GM12865 (cell line): ENCODE results near the gene RBM10.

Source experiments
- DNase-seq: peaks from one replicate; pipeline ENCODE4 v3.0.0; 2010; ENCODE audit warnings: low read depth
- H3K4me3 ChIP-seq: 2 replicates; pipeline ENCODE4 v1.5.1; 2011; ENCODE audit warnings: mild to moderate bottlenecking, low read depth, low read length, control low read depth
- TF ChIP-seq, protein P1 (sequence below): IDR thresholded peaks from 2 replicates; pipeline ENCODE4 v1.5.1; 2011; ENCODE audit warnings: low read length, control low read depth, low read depth, inconsistent platforms; ENCODE audit not compliant: insufficient read depth; ENCODE audit errors: missing control alignments

RBM10 gene

DNA sequence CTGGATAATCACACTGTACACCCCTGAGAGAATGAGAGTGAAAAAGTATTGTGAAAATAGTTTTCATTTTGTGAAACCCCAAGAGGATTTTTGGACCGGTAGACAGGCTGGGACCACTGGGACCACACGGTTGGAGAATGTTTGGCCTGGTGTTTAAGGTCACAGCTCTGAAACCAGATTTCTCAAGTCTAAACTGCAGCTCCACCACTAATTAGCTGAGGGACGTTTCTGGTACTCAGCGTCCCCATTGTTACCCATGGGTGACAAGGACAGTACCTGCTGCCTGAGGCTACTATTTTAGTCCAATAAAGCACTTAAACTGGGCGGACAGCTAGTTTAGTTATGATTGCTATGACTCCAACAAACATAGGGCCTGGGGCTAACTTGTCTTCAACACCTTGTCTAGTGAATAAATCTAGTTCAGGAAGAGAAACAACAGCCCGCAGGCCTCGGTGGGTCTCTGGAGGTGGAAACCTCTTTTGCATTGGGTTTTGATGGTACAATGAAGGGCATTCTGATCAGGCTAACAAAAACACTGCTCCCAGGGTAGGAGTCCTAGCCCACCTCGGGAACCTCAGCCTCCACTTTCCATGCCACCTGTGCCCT, 87.3 kb downstream of the RBM10 start:
- peak; percentile 28 for DNase-seq
- TF ChIP-seq, protein P1, sequence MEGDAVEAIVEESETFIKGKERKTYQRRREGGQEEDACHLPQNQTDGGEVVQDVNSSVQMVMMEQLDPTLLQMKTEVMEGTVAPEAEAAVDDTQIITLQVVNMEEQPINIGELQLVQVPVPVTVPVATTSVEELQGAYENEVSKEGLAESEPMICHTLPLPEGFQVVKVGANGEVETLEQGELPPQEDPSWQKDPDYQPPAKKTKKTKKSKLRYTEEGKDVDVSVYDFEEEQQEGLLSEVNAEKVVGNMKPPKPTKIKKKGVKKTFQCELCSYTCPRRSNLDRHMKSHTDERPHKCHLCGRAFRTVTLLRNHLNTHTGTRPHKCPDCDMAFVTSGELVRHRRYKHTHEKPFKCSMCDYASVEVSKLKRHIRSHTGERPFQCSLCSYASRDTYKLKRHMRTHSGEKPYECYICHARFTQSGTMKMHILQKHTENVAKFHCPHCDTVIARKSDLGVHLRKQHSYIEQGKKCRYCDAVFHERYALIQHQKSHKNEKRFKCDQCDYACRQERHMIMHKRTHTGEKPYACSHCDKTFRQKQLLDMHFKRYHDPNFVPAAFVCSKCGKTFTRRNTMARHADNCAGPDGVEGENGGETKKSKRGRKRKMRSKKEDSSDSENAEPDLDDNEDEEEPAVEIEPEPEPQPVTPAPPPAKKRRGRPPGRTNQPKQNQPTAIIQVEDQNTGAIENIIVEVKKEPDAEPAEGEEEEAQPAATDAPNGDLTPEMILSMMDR = no peak
- H3K4me3 ChIP-seq = peak overlapping the region; percentile 87

DNA sequence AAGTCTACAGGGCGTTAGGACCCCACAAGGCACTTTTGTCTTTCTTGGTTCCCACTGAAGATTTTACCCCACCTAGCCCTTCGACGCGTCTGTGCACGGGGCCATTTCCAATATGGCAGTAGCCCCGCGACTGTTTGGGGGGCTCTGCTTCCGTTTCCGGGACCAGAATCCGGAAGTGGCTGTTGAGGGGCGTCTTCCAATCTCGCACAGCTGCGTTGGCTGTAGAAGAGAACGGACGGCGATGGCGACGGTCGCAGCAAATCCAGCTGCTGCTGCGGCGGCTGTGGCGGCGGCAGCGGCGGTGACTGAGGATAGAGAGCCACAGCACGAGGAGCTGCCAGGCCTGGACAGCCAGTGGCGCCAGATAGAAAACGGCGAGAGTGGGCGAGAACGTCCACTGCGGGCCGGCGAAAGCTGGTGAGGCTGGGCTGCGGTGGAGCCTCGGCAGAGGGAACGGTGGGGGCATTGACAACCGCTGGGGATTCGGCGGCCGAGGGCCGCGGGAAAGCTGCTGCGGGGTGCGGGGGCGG, 87.8 kb downstream of the RBM10 start, which contains the start of gene USP11:
TSS of gene USP11 (plus strand) at position 207 of the 530 bp plus-strand sequence. CDS start at position 242, 35 bp downstream.
- peak within 1 kb of the TSS; percentile 87 for H3K4me3 ChIP-seq
- TF ChIP-seq, protein P1 = no peak
- peak; percentile 81 for DNase-seq

DNA sequence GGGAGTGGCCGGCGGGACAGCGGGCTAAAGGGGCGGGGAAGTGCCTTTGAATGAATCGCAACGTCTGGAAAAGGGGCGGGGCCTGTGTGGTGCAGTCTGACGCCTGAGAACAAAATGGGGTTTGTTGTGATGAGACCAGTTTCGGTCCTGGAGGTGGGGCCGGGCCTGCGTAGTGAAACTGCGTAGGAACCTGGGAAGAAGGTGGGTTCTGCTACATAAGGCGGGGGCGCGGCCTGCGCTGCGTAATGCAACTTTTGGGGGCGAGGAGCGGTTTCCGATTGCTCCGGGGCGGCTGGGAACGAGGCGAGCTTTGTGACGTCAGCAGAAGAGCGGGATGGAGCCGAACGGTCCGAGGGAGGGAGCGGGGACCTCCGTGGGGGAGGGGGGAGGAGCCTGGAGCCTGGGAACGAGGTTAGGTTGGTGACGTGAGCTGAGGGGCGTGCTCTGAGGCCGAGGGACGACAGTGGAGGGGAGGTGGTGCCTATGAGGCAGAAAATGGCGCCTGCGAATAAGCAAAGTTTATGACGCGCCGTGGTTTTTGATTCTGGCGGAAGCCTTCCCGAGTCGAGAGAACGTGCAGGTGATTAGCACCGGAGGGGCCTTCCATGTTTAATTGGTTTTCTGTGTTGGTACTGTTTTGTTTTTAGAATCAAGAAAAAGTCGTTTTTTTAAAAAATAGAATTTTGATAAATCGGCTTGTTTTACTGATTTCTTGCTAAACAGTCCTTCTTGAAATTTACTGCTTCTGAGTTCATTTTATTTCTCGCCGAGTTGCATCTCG, 88.5 kb downstream of the RBM10 start:
- TF ChIP-seq, protein P1 = no peak

DNA sequence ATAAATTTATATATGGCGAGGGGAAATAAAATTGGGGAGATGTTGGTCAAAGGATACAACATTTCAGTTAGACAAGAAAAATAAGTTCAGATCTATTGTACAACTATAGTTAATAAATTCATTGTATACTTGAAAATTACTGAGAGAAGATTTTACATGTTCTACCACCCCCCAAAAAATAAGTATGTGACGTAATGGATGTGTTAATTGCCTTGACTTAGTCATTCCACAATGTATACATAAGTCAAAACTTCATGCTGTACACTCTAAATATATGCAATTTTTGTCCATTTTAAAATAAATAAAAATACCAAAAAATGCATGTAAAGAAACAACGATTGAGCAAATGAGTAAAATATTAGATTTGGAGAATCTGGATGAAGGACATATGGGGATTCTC, 89.6 kb downstream of the RBM10 start:
- no peak for DNase-seq
- TF ChIP-seq, protein P1 = no peak
- peak overlapping the region; percentile 87 for H3K4me3 ChIP-seq

More for the DNA sequence above, 88.5 kb downstream of the RBM10 start:
- DNase-seq = peak; percentile 97
- peak overlapping the region; percentile 87 for H3K4me3 ChIP-seq

DNA sequence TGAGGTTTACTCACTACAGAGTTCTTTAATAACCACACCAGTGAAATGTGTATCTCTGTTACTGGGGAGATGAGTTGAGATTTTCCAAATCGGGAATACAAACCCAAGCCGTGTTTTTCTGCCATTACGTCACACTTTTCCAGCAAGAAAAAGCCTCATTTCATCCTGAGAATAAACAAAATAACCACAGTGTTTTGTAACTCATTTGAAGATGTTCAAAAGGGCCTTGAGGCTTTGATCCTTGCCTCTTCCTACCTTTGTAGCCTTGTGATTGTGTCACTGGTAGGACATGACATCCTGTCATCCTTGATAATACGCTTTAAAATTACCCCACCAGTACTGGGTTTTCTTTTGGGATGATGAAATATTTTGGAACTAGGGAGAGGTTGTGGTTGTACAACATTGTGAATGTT, 90.7 kb downstream of the RBM10 start:
- H3K4me3 ChIP-seq = no peak overlapping the region
- TF ChIP-seq, protein P1 = no peak
- no peak for DNase-seq
